Activated T-cell treated with anti-CD3 and anti-CD28 coated beads for 24 hours (primary cell): Measurements from ENCODE around the gene STIM1.

Experiments used
- DNase-seq: peaks from one replicate; pipeline ENCODE4 v3.0.0-alpha.2; 2020; ENCODE audit warnings: low read depth

The STIM1 gene

DNA sequence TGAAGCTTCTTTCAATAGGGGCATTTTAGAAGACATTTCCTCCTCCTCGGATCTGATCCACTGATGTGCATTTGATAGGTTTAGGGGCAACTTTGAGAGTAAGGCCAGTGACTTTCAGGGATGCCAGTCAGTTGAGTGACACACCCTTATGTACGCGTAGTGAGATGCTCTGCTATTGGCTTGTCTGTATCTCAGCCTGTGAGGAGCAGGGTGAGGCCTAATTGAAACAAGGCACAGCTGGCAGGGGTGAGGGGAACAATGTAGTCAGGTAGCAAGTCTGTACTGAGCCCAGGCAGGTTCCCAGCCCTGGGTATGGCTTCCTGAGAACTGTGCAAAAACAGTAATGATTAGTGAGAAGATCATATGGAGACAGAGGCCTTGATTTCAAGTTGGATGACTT lies 61.5 kb downstream of the STIM1 start:
- DNase-seq, result peak; percentile 17

- DNase-seq, result peak; percentile 70
Measured at GRCh38 chr11:3920148-3920852, 64.8 kb downstream of the STIM1 start.

- DNase-seq, result no peak
Measured at GRCh38 chr11:3922056-3922455, 66.6 kb downstream of the STIM1 start.

GRCh38 chr11:3925513-3925912 lies 70.0 kb downstream of the STIM1 start:
- DNase-seq, result no peak

DNA sequence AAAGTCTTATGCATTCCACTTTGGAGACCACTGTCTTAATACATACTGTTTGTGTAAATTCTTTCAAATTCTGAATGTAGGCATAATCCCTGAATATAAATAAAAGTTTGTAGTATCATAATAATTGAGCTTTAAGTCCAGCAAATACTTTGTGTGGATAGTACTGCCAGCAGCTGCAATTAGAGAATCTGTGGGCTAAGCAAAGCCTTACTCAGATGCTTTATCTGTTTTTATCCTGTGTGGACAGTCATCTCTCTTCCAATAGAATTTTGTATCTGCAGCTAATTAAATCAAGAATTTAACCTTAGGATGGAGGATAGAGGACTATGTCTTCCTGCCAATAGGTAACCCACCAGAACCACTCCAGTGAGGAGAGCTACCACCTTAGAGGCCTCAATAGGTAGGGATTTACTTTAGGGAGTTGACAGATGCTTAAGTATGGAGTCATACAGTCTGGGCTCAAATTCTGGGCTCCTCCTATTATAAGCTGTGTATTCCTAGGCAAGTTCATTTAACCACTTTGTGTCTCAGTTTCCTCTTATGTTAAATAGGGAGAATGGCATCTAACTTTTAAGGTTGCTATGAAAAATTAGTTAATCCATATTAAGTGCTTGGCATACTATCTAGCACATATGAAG lies 71.1 kb downstream of the STIM1 start:
- no peak for DNase-seq

GRCh38 chr11:3927129-3927796 lies 71.8 kb downstream of the STIM1 start:
- no peak for DNase-seq

GRCh38 chr11:3929232-3929631 lies 73.8 kb downstream of the STIM1 start:
- no peak for DNase-seq

- no peak for DNase-seq
Measured at GRCh38 chr11:3929649-3930048, 74.2 kb downstream of the STIM1 start.

- DNase-seq, result no peak
Measured at GRCh38 chr11:3932698-3933097, 77.2 kb downstream of the STIM1 start.

- no peak for DNase-seq
Measured at GRCh38 chr11:3933165-3933628, 77.7 kb downstream of the STIM1 start.

DNA sequence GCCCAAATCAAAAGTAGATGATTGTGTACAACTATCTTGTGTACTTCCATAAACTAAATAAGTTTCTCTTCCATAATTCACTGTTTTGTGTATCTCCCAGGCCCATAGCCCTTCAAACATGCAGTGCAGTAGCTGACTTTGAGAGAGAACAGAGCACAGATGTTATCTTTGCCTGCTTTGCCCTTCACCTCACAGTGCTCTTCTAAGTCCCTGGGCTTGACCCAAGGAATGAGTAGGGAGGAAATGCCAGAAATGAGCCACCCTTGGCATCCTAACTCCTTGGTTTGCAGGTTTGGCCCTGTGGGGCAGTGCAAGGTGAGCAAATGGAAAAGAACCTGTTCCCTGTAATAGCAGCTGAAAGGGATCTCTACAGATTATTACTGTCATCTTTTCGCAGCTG lies 79.2 kb downstream of the STIM1 start:
- no peak for DNase-seq

GRCh38 chr11:3936517-3936916 lies 81.1 kb downstream of the STIM1 start:
- DNase-seq, result no peak

- no peak for DNase-seq
Measured at GRCh38 chr11:3939211-3939610, 83.7 kb downstream of the STIM1 start.

- no peak for DNase-seq
Measured at GRCh38 chr11:3939651-3940190, 84.3 kb downstream of the STIM1 start.

DNA sequence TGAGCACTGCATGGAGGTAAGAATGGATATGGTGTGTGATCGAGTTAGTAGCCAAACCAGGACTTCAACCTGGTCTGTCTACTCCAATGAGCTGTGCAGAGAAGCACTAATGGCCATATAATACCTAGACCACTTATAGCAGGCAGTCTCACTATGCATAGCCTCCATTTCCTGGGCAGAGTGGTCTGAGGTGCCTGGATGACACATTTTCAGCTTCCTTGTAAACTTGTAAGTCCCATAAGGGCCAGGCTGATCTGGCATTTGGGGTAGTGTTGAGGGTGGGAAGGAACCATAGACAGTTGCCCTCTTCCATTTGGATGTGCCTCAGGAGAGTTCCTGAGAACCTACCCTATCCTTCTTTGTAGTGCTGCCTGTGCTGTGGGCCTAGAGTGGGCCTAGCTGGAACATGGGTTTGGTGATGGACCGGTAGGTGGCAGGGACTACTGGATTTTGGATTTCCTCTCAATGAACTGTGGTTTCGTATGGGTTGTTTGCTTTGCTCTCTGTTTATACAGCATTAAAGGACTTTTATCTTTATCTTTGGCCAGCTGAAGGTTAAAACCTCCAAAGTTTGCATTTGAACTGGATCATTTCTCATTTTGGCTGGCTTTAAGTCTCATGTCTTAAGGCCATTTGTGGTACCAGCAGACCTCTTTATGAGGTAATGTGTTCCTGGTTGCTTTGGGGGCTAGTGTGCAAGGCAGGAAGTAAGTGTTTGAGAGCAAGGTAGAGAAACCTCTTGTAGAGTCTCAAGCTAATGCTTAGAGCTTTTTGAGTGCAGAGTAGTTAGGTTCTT lies 86.9 kb downstream of the STIM1 start:
- DNase-seq, result no peak

DNA sequence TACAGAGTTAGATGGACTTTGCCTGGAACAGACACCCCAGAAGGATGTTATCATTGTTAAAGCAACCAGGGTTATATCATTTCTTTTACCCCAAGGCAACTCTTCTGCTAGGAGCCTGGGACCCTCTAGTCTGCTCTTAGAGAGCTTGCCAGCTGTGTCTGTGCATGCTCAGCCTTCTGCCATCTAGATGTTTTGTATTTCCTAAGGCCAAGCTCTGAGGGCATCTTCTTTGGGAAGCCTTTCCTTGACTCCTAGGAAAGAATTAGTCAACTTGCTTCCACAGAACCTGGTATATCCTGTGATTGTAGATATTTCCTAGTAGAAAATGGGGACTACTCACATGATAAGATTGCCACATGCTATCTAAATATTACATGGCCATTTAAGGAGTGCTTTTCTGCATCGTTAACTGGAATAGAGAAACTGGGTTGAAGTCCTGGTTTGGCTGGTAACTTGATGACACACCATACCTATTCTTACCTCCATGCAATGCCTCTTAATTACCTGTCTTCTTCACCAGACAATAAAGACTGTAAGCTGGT lies 87.6 kb downstream of the STIM1 start:
- DNase-seq, result no peak

GRCh38 chr11:3944198-3944597 lies 88.7 kb downstream of the STIM1 start:
- DNase-seq, result no peak

- DNase-seq, result no peak
Measured at GRCh38 chr11:3946455-3947017, 91.1 kb downstream of the STIM1 start.

GRCh38 chr11:3947061-3947460 lies 91.6 kb downstream of the STIM1 start:
- peak; percentile 41 for DNase-seq

DNA sequence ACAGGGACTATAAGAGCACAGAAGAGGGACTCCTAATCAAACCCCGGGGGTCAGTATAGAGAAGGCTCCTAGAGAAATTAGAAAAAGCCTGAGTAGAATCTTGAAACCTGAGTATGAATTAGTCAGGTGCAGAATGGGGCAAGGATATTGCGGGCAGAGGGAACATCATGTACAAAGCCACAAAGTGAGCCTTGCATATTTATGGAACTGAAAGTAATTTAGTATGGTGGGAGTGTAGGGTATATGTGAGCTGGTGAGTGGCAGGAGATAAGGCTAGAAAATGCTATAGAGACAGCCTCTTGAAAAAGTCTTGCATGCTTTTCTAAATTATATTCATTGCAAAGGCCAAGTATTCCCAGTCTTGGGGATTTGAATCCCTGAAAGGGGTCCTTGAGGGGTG lies 93.7 kb downstream of the STIM1 start:
- DNase-seq, result no peak

DNA sequence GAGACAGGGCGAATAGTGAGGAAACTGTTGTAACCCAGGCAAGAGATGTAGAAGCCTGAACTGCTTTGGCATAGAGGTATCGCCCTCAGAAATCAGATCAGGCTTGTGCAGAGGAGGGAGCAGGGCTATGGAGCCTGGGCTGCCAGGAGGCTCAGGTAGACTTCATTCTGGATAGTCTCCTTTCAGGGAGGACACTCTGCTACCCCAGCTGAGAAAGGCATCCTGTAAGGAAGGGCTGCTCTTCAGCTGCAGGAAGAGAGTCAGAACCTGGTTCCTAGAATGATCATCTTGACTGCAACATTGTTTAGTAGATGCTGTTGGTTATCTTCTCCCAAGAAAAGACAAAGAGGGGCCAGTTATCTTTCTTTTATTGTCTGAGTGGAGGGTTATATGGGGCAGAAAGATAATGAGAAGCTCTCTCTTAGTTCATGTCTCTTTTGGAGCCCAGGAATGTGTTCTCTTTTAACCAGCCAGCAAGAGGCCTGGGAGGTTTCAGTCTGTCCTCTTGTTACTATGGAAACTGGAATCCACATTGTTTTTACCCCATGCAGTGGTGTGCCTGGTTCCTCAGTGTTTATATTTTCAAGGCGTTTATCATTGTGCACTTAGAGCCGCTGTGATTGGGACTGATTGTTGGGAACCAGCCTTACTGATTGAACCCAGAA lies 95.7 kb downstream of the STIM1 start:
- DNase-seq, result no peak
